Endothelial cell of umbilical vein (primary cell): ENCODE measurements around the gene LENEP. TPM values are rescaled to one million over a fixed set of nuclear protein-coding genes. Genes with fewer than 3 reads are reported as not detected.

Experiments used
- BruUV-seq: library from RNA; stranded (reverse); fragments of 400-500 nt; replicated peaks from 2 replicates; lab custom pipeline; 2021; lab: Mats Ljungman, UMichigan
- CTCF ChIA-PET: fragments of 300-600, 350-600 bp; sonication (Branson Sonifier 250); formaldehyde crosslinking; loops from one replicate; lab custom pipeline; 2021; ENCODE audit warnings: antibody characterized with exemption, inconsistent platforms; lab: Charles Lee
- POLR2A ChIA-PET: fragments of 300-600, 350-600 bp; sonication (Branson Sonifier 250); formaldehyde crosslinking; loops from one replicate; lab custom pipeline; 2021; ENCODE audit warnings: antibody characterized with exemption, inconsistent platforms; lab: Charles Lee
- DNase-seq: peaks from one replicate; pipeline ENCODE4 v3.0.0-alpha.2; 2011; ENCODE audit warnings: low read depth, low spot score
- FAIRE-seq: peaks from 2 replicates; lab custom pipeline; 2011; peaks lifted over from hg19 to GRCh38; lab: Jason Lieb, UNC
- H2AFZ ChIP-seq: 2 replicates; pipeline ENCODE4 v1.6.0; 2012; ENCODE audit warnings: low read depth, low read length, control low read depth, inconsistent platforms
- H3K27ac ChIP-seq: 2 replicates; pipeline ENCODE4 v1.5.1; 2011; ENCODE audit warnings: low read depth, mild to moderate bottlenecking, control low read depth, low read length, moderate library complexity; ENCODE audit not compliant: insufficient read depth
- H3K27me3 ChIP-seq, 2 experiments: 2 replicates each; pipeline versions ENCODE4 v1.6.0 to v1.6.1; 2011; ENCODE audit warnings: low read length in 2 of 2, mixed read lengths in 1 of 2; ENCODE audit not compliant: control insufficient read depth in 2 of 2, insufficient read depth in 2 of 2
- H3K36me3 ChIP-seq, 2 experiments: 2 replicates in 1 of 2; 3 replicates in 1 of 2; pipeline ENCODE4 v1.5.1; 2011; ENCODE audit warnings: low read length in 2 of 2, mild to moderate bottlenecking in 1 of 2, moderate library complexity in 1 of 2; ENCODE audit not compliant: control insufficient read depth in 2 of 2, insufficient read depth in 2 of 2; ENCODE audit errors: extremely low read depth in 1 of 2
- H3K4me1 ChIP-seq: 3 replicates; pipeline ENCODE4 v1.5.1; 2011; ENCODE audit warnings: mild to moderate bottlenecking, low read length; ENCODE audit not compliant: control insufficient read depth, insufficient read depth; ENCODE audit errors: extremely low read depth
- H3K4me2 ChIP-seq: 2 replicates; pipeline ENCODE4 v1.6.1; 2011; ENCODE audit warnings: low read length, control low read depth, mixed read lengths; ENCODE audit not compliant: insufficient read depth
- H3K4me3 ChIP-seq, 3 experiments: fragments of 200-600 bp in 1 of 3; sonication (generic), shearing (Covaris generic) in 1 of 3; replicated peaks in 1 of 3; 2 replicates each; pipeline ENCODE4 v1.5.1; 2011 to 2016; ENCODE audit warnings: control low read depth in 3 of 3, low read length in 3 of 3, mild to moderate bottlenecking in 2 of 3, inconsistent platforms in 1 of 3, low read depth in 1 of 3, moderate library complexity in 1 of 3; ENCODE audit not compliant: insufficient read depth in 1 of 3
- H3K79me2 ChIP-seq: 2 replicates; pipeline ENCODE4 v1.6.0; 2012; ENCODE audit warnings: low read length, inconsistent platforms; ENCODE audit not compliant: control insufficient read depth, insufficient read depth
- H3K9ac ChIP-seq: replicated peaks from 2 replicates; pipeline ENCODE3; 2011; ENCODE audit warnings: low read length, control low read depth; ENCODE audit not compliant: insufficient read depth; ENCODE audit errors: extremely low read depth
- H3K9me1 ChIP-seq: replicated peaks from 3 replicates; pipeline ENCODE4 v1.6.0; 2011; ENCODE audit warnings: mild to moderate bottlenecking, low read length; ENCODE audit not compliant: control insufficient read depth, insufficient read depth; ENCODE audit errors: extremely low read depth
- H3K9me3 ChIP-seq: replicated peaks from 2 replicates; pipeline ENCODE4 v1.5.1; 2012; ENCODE audit warnings: low read length, inconsistent platforms; ENCODE audit not compliant: control insufficient read depth, insufficient read depth
- H4K20me1 ChIP-seq: replicated peaks from 2 replicates; pipeline ENCODE3; 2011; ENCODE audit warnings: mild to moderate bottlenecking, low read length; ENCODE audit not compliant: control insufficient read depth, insufficient read depth; ENCODE audit errors: extremely low read depth
- CTCF ChIP-seq, 2 donors: IDR thresholded peaks; 1 replicate in 1 of 2; 2 replicates in 1 of 2; pipeline ENCODE4 v1.5.1; 2011; ENCODE audit warnings: low read length in 2 of 2, mild to moderate bottlenecking in 2 of 2, moderate library complexity in 2 of 2, control low read depth in 1 of 2, inconsistent platforms in 1 of 2, low read depth in 1 of 2; ENCODE audit not compliant: insufficient read depth in 1 of 2; ENCODE audit errors: extremely low read depth in 1 of 2
- EZH2 ChIP-seq: IDR thresholded peaks from 2 replicates; pipeline ENCODE4 v1.6.1; 2012; ENCODE audit warnings: borderline replicate concordance, low read depth, mild to moderate bottlenecking, moderate library complexity, low read length, inconsistent platforms; ENCODE audit not compliant: severe bottlenecking
- FOS ChIP-seq: IDR thresholded peaks from 2 replicates; pipeline ENCODE4 v1.6.1; 2011; ENCODE audit warnings: mild to moderate bottlenecking, low read length, moderate library complexity, borderline replicate concordance; ENCODE audit not compliant: insufficient read depth
- GATA2 ChIP-seq: IDR thresholded peaks from 2 replicates; pipeline ENCODE4 v1.7.0; 2011; ENCODE audit warnings: low read depth, mild to moderate bottlenecking, moderate library complexity, mixed read lengths, low read length; ENCODE audit not compliant: insufficient read length, insufficient read depth
- JUN ChIP-seq: IDR thresholded peaks from 2 replicates; pipeline ENCODE4 v1.6.1; 2011; ENCODE audit warnings: borderline replicate concordance, low read depth; ENCODE audit not compliant: insufficient read length, insufficient read depth
- MAX ChIP-seq: IDR thresholded peaks from 2 replicates; pipeline ENCODE4 v1.6.1; 2011; ENCODE audit not compliant: insufficient read depth, insufficient read length
- MYC ChIP-seq: IDR thresholded peaks from one replicate; pipeline ENCODE4 v1.6.1; 2011; ENCODE audit warnings: mild to moderate bottlenecking, low read depth, low read length
- POLR2A ChIP-seq: IDR thresholded peaks from 2 replicates; pipeline ENCODE4 v1.6.1; 2012; ENCODE audit warnings: low read depth, mild to moderate bottlenecking, control low read depth, low read length
- POLR2AphosphoS5 ChIP-seq: IDR thresholded peaks from 2 replicates; pipeline ENCODE4 v1.6.1; 2012; ENCODE audit warnings: low read depth, mild to moderate bottlenecking, control low read depth, low read length, moderate library complexity; ENCODE audit not compliant: insufficient read depth
- dilution Hi-C: fragments of 300-500 bp; cut with MboI; formaldehyde crosslinking; loops from one replicate; pipeline ENCODE4 v1.15.0; 2019; ENCODE audit warnings: low sequenced_read_pairs; ENCODE audit not compliant: extremely low pct_ligation_motif_present
- intact Hi-C: fragments of 100-400 bp; cut with micrococcal nuclease; formaldehyde crosslinking; loops from one replicate; pipeline ENCODE4 v1.10.0; 2022
- polyA plus RNA-seq, 4 experiments: library from polyadenylated mRNA; depleted of rRNA in 3 of 4; stranded (reverse) in 3 of 4; unstranded in 1 of 4; fragments of >200 nt; gene quantifications; 2 replicates each; pipeline versions ENCODE4 v1.2.1 to v1.2.3, GENCODE V29; 2011 to 2012; ENCODE audit warnings: missing spikeins in 1 of 4
- total RNA-seq: library from RNA; stranded (reverse); gene quantifications from 2 replicates; pipeline ENCODE4 v1.2.3, GENCODE V29; 2021

The LENEP gene
- total and polyA plus RNA-seq, 2 donors (not counting 3 experiments of a cell fraction or from before 2014, with no cell fraction given) = 0.64 TPM; not detected in 1

GRCh38 chr1:155016231-155016831 lies 22.9 kb downstream of the LENEP start:
- H3K9ac ChIP-seq = no peak overlapping the region
- ChIA-PET CTCF (interaction anchor here (1.5 to 6.4 kb wide), 19 partner anchors 9 to 456 kb away, joined by 5 to 87 read pairs (median 19); partner anchors contain the start of genes ADAM15, FLAD1, LENEP and PBXIP1), POLR2A (interaction anchor here (1.4 kb wide), 1 partner anchor 20 kb away, joined by 3 read pairs; no protein-coding TSS in a partner anchor)
- no peak overlapping the region for H3K27ac ChIP-seq
- dilution Hi-C loops (no loop called here), intact Hi-C loops (loop anchor here (5.0 kb wide), 1 partner anchor 459 kb away; the partner anchor contains the start of gene UBE2Q1)
- H2AFZ ChIP-seq = no peak overlapping the region
- DNase-seq = no peak
- H3K4me1 ChIP-seq = peaks cover 9% of the 10 kb centered on the region
- H4K20me1 ChIP-seq = no peaks in the 10 kb centered on the region
- no TSS peak for BruUV-seq
- H3K79me2 ChIP-seq = no peaks in the 10 kb centered on the region
- no peak for FAIRE-seq
- H3K36me3 ChIP-seq = peaks cover 0 to 19% of the 10 kb centered on the region in 2 experiments
- no peak overlapping the region for H3K4me2 ChIP-seq
- H3K9me1 ChIP-seq = no peaks in the 10 kb centered on the region
- TF ChIP-seq EZH2 = no peak
- no peak for TF ChIP-seq POLR2A
- TF ChIP-seq FOS = no peak
- TF ChIP-seq JUN = no peak
- TF ChIP-seq POLR2AphosphoS5 = no peak
- TF ChIP-seq CTCF (IDR thresholded peaks at IDR 0.05; ENCODE audit: extremely low read depth in 1 of 2, insufficient read depth in 1 of 2, low read depth in 1 of 2, low read length in 2 of 2) = no peak
- TF ChIP-seq MYC = no peak
- no peak for TF ChIP-seq MAX
- no peak for TF ChIP-seq GATA2
- no peak overlapping the region for H3K4me3 ChIP-seq
- H3K27me3 ChIP-seq = no peaks in the 10 kb centered on the region
- no peaks in the 10 kb centered on the region for H3K9me3 ChIP-seq
